Parathyroid adenoma (tissue), 2 donors: ENCODE results near the gene CDH4.

Experiments used
- H2AFZ ChIP-seq: fragments of 300-600 bp; sonication (generic); one replicate; pipeline ENCODE4 v1.7.0; 2017; ENCODE audit warnings: antibody characterized with exemption, mild to moderate bottlenecking
- H3K27ac ChIP-seq: fragments of 300-600 bp; sonication (generic); one replicate; pipeline ENCODE4 v1.7.0; 2017
- H3K27me3 ChIP-seq: fragments of 300-600 bp; sonication (generic); one replicate; pipeline ENCODE4 v1.7.0; 2017; ENCODE audit warnings: low read length; ENCODE audit not compliant: control insufficient read depth, insufficient read depth
- H3K36me3 ChIP-seq: fragments of 300-600 bp; sonication (generic); one replicate; pipeline ENCODE4 v1.7.0; 2017; ENCODE audit warnings: low read length; ENCODE audit not compliant: control insufficient read depth, insufficient read depth
- H3K4me1 ChIP-seq: fragments of 300-600 bp; sonication (generic); one replicate; pipeline ENCODE4 v1.7.0; 2017; ENCODE audit warnings: control low read depth
- H3K4me2 ChIP-seq: fragments of 300-600 bp; sonication (generic); one replicate; pipeline ENCODE4 v1.7.0; 2017; ENCODE audit warnings: low read length
- H3K4me3 ChIP-seq: fragments of 300-600 bp; sonication (generic); one replicate; pipeline ENCODE4 v1.7.0; 2017; ENCODE audit warnings: low read depth, low read length
- H3K79me2 ChIP-seq: fragments of 300-600 bp; sonication (generic); one replicate; pipeline ENCODE4 v1.7.0; 2017; ENCODE audit warnings: control low read depth
- H3K9ac ChIP-seq: fragments of 300-600 bp; sonication (generic); one replicate; pipeline ENCODE4 v1.7.0; 2017; ENCODE audit warnings: mild to moderate bottlenecking
- H3K9me3 ChIP-seq: fragments of 300-600 bp; sonication (generic); one replicate; pipeline ENCODE4 v1.7.0; 2017; ENCODE audit warnings: low read length; ENCODE audit not compliant: control insufficient read depth
- TF ChIP-seq, protein P1 (sequence below): fragments of 300-600 bp; sonication (generic); IDR thresholded peaks from one replicate; pipeline ENCODE4 v1.7.0; 2017; ENCODE audit warnings: antibody characterized with exemption, mild to moderate bottlenecking
- donor health status: primary hyperparathyroidism.

The CDH4 gene

DNA sequence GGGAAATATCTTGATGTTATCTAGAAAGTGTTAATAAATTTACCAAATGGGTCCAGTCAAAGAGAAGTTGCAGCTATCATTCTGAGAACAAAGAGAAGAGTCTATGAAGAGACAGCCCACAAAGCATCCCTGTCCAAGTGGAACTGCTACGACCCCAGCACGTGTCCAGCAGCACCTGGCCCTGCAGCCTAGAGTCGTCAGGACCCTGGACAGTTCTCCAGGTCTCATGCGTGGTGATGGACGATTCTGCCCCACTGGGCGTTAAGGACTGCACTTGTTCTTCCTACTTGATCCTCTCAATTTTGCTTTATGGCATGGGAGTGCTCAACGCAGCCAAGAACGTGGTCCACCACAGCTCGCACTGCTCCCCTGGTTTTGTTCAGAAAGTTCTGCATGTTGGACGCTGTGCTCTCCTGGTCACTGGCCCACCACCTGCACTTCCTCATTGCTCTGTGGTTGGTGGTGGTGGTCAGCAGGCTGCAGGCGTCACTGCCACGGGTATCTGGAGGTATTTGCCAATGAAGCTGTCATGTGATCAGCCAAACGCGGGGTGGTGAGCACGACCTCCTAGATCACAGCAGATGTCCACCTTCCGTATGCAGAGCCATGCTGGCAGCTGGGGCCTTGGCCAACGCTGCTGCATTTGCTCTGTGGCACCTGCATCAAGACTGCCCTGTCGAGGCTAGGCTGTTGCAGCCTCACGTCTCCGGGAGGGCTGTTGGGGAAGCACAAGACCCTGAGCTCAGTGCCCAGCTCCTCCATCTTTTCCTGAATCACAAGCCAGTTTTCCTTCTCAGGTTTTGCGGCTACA is 356.4 kb downstream of the CDH4 start:
- no peak overlapping the region for H3K4me3 ChIP-seq
- no peaks in the 10 kb centered on the region for H3K79me2 ChIP-seq
- no peak overlapping the region for H2AFZ ChIP-seq
- no peak overlapping the region for H3K27ac ChIP-seq
- no peaks in the 10 kb centered on the region for H3K9me3 ChIP-seq
- no peak overlapping the region for H3K9ac ChIP-seq
- no peaks in the 10 kb centered on the region for H3K27me3 ChIP-seq
- H3K4me1 ChIP-seq, result no peaks in the 10 kb centered on the region
- H3K36me3 ChIP-seq, result no peaks in the 10 kb centered on the region
- no peak overlapping the region for H3K4me2 ChIP-seq
- TF ChIP-seq, protein P1, sequence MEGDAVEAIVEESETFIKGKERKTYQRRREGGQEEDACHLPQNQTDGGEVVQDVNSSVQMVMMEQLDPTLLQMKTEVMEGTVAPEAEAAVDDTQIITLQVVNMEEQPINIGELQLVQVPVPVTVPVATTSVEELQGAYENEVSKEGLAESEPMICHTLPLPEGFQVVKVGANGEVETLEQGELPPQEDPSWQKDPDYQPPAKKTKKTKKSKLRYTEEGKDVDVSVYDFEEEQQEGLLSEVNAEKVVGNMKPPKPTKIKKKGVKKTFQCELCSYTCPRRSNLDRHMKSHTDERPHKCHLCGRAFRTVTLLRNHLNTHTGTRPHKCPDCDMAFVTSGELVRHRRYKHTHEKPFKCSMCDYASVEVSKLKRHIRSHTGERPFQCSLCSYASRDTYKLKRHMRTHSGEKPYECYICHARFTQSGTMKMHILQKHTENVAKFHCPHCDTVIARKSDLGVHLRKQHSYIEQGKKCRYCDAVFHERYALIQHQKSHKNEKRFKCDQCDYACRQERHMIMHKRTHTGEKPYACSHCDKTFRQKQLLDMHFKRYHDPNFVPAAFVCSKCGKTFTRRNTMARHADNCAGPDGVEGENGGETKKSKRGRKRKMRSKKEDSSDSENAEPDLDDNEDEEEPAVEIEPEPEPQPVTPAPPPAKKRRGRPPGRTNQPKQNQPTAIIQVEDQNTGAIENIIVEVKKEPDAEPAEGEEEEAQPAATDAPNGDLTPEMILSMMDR, result no peak

DNA sequence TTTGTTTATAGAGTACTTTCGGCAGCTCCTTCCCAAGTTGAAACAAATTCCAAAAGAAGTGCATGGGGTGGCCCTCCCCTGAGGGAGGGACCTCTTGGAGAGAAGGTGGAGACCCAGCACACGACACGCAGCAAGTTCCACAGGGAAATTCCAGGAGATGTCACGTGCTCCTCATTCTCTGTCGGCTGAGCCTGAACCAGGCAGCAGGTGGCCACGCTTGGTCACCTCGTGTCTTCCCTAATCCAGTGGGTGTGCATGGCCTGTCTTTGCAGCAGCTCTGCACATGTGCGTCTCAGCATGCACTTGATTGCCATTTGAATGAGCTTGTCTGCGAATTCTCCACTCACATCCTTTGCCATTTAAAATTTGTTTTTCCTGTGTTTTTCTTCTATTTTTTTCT is 357.4 kb downstream of the CDH4 start:
- Histone ChIP-seq H3K27me3 (no peaks in the 10 kb centered on the region), H3K36me3 (no peaks in the 10 kb centered on the region), H3K9me3 (no peaks in the 10 kb centered on the region), H3K4me2 (no peak overlapping the region), H3K4me1 (no peaks in the 10 kb centered on the region), H2AFZ (no peak overlapping the region), H3K4me3 (no peak overlapping the region), H3K27ac (no peak overlapping the region), H3K79me2 (no peaks in the 10 kb centered on the region), H3K9ac (no peak overlapping the region)
- TF ChIP-seq, protein P1, result no peak

DNA sequence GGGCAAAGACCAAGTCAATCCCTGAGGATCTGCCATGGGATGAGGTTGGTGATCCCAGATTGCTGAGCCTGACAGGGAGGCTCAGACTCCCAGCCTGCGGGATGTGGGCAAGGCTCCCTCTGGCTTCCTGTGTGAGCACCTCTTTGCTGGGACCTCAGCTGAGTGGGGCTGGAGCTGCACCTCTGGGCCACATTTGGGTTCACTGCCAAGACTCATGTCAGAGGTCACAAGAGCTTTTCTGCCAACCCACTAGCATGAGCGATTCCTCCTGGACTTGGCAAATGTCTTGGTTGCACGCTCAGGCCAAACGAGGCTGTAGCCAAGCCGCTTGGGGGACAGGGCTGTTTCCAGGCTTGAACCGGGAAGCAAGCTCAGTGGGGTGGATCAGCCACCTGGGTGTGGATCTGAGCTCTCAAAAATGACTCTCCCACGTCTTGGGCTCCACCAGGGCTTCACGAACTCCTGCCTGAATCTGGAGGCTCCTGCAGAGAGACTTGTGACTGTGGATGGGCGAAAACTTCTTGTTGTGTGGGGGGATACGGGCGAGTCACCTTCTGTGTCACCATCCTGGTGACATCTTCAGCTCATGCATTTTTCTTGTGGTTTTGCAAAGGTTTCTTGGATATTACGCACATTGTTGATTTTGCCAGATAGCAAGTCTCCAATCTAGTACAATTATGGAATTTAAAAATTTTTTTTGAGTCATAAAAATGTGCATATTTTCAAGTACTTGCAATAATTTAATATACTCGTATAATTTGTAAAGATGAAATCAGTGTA is 359.5 kb downstream of the CDH4 start:
- Histone ChIP-seq H3K4me1 (no peaks in the 10 kb centered on the region), H3K9me3 (no peaks in the 10 kb centered on the region), H3K27me3 (no peaks in the 10 kb centered on the region), H2AFZ (no peak overlapping the region), H3K4me2 (no peak overlapping the region), H3K36me3 (no peaks in the 10 kb centered on the region), H3K79me2 (no peaks in the 10 kb centered on the region), H3K4me3 (no peak overlapping the region), H3K9ac (no peak overlapping the region), H3K27ac (no peak overlapping the region)
- TF ChIP-seq, protein P1, result no peak

DNA sequence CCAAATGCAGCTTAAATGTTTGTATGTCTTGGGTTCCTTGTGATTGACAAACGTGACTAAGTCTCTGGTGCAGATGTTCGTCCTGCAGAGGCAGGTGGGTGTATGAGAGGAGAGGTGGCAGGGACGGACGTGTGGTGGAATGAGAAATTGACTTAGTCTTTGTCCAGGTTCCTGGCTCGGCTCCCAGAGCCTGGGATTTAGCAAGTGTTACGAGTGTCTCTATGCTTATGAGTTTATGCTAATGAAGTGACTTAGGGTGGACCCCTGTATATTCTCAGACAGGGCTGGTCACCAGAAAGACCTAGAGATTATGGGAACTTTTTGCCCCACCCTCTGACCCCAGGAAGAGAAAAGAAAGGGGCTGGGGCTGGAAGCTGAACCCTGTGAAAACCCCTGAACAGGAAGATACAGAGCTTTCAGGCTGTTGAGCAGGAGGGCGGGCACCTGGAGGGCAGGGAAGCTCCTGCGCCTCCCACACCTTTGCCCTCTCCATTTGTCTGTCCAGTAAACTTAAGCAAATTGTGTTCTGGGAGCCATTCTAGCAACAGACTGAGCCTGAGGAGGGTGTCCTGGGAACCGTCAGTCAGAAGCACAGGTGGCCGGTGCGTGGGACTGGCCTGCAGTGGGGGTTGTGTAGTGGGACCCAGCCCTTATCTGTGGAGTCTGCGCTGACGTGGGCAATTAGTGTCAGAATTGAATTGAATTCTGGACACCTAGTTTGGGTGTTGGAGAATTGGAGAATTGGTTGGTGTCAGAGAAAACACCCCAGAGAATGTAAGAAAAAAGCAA is 362.1 kb downstream of the CDH4 start:
- Histone ChIP-seq H3K9ac (no peak overlapping the region), H3K9me3 (no peaks in the 10 kb centered on the region), H3K27ac (no peak overlapping the region), H3K27me3 (no peaks in the 10 kb centered on the region), H3K4me2 (no peak overlapping the region), H2AFZ (no peak overlapping the region), H3K36me3 (no peaks in the 10 kb centered on the region), H3K4me3 (no peak overlapping the region), H3K79me2 (no peaks in the 10 kb centered on the region), H3K4me1 (no peaks in the 10 kb centered on the region)
- TF ChIP-seq, protein P1, result no peak
